CD14-positive monocyte (primary cell): Measurements from ENCODE around the gene NR1I3. TPM values are rescaled to one million over a fixed set of nuclear protein-coding genes. Genes with fewer than 3 reads are reported as not detected.
"Not testable (repeated sequence)": the region's sequence is repeated elsewhere in the genome, so short reads cannot be mapped to it uniquely, and the experiment has no call there.

Experiments
- DNase-seq, 3 donors: peaks; one replicate each; pipeline ENCODE4 v3.0.0-alpha.2; 2011 to 2022
- H2AFZ ChIP-seq: 2 replicates; pipeline ENCODE4 v1.6.0; 2012; ENCODE audit warnings: mild to moderate bottlenecking, low read depth, low read length, inconsistent platforms; ENCODE audit not compliant: insufficient read depth, poor library complexity, severe bottlenecking
- H3K27ac ChIP-seq, 2 donors: 1 replicate in 1 of 2; 2 replicates in 1 of 2; pipeline ENCODE4 v1.5.1; 2012 to 2013; ENCODE audit warnings: low read length in 2 of 2, control low read depth in 1 of 2, inconsistent platforms in 1 of 2, low read depth in 1 of 2, mild to moderate bottlenecking in 1 of 2
- H3K27me3 ChIP-seq, 2 donors: one replicate each; pipeline versions ENCODE4 v1.6.0 to v1.6.1; 2011 to 2013; ENCODE audit warnings: low read length in 2 of 2; ENCODE audit not compliant: control insufficient read depth in 2 of 2, insufficient read depth in 2 of 2
- H3K36me3 ChIP-seq, 2 donors: replicated peaks in 1 of 2; 1 replicate in 1 of 2; 2 replicates in 1 of 2; pipeline versions ENCODE4 v1.5.1 to v1.6.1; 2012 to 2013; ENCODE audit warnings: low read length in 2 of 2, control low read depth in 1 of 2, inconsistent platforms in 1 of 2, mild to moderate bottlenecking in 1 of 2; ENCODE audit not compliant: insufficient read depth in 2 of 2, control insufficient read depth in 1 of 2
- H3K4me1 ChIP-seq, 2 donors: 1 replicate in 1 of 2; 2 replicates in 1 of 2; pipeline versions ENCODE4 v1.5.1 to v1.6.1; 2012 to 2013; ENCODE audit warnings: low read length in 2 of 2, control low read depth in 1 of 2, inconsistent platforms in 1 of 2, mild to moderate bottlenecking in 1 of 2, moderate library complexity in 1 of 2; ENCODE audit not compliant: insufficient read depth in 2 of 2, control insufficient read depth in 1 of 2
- H3K4me2 ChIP-seq: replicated peaks from 2 replicates; pipeline ENCODE3; 2012; ENCODE audit warnings: low read length, moderate library complexity, mild to moderate bottlenecking; ENCODE audit not compliant: poor library complexity, severe bottlenecking; ENCODE audit errors: extremely low read depth
- H3K4me3 ChIP-seq, 3 experiments: fragments of 200-600 bp in 1 of 3; sonication (generic) in 1 of 3; replicated peaks in 1 of 3; 1 replicate in 2 of 3; 2 replicates in 1 of 3; pipeline ENCODE4 v1.5.1; 2011 to 2013; ENCODE audit warnings: low read length in 3 of 3, mild to moderate bottlenecking in 3 of 3, control low read depth in 2 of 3, low read depth in 2 of 3, inconsistent platforms in 1 of 3, moderate library complexity in 1 of 3
- H3K79me2 ChIP-seq: 2 replicates; pipeline ENCODE4 v1.6.0; 2012; ENCODE audit warnings: mild to moderate bottlenecking, control low read depth, inconsistent platforms, low read length, moderate library complexity; ENCODE audit not compliant: insufficient read depth
- H3K9ac ChIP-seq: 2 replicates; pipeline ENCODE4 v1.6.0; 2017; ENCODE audit warnings: low read length, mild to moderate bottlenecking; ENCODE audit not compliant: insufficient read depth, poor library complexity, severe bottlenecking
- H3K9me3 ChIP-seq, 2 donors: replicated peaks in 1 of 2; 1 replicate in 1 of 2; 2 replicates in 1 of 2; pipeline versions ENCODE4 v1.5.1 to v1.6.1; 2012 to 2013; ENCODE audit warnings: low read length in 2 of 2, control low read depth in 1 of 2; ENCODE audit not compliant: control insufficient read depth in 1 of 2, insufficient read depth in 1 of 2
- H4K20me1 ChIP-seq: 2 replicates; pipeline ENCODE4 v1.6.0; 2012; ENCODE audit warnings: mild to moderate bottlenecking, low read length, control low read depth, moderate library complexity; ENCODE audit not compliant: insufficient read depth
- H3K27ac Mint-ChIP-seq, 7 donors: one replicate each; pipeline ENCODE4 v1.8.0; 2020; ENCODE audit warnings: mild to moderate bottlenecking in 7 of 7, mixed read lengths in 7 of 7, moderate library complexity in 6 of 7, inconsistent platforms in 2 of 7
- H3K27me3 Mint-ChIP-seq, 3 donors: one replicate each; pipeline ENCODE4 v1.8.0; 2021 to 2022; ENCODE audit warnings: low read depth in 3 of 3, mild to moderate bottlenecking in 3 of 3, mixed read lengths in 3 of 3, moderate library complexity in 3 of 3, inconsistent platforms in 1 of 3
- H3K36me3 Mint-ChIP-seq, 2 donors: one replicate each; pipeline ENCODE4 v1.8.0; 2020; ENCODE audit warnings: mixed read lengths in 2 of 2, inconsistent platforms in 1 of 2, mild to moderate bottlenecking in 1 of 2
- H3K4me1 Mint-ChIP-seq: one replicate; pipeline ENCODE4 v1.8.0; 2020; ENCODE audit warnings: mild to moderate bottlenecking, mixed read lengths
- H3K4me3 Mint-ChIP-seq, 2 donors: one replicate each; pipeline ENCODE4 v1.8.0; 2020; ENCODE audit warnings: mild to moderate bottlenecking in 2 of 2, mixed read lengths in 2 of 2, moderate library complexity in 1 of 2
- H3K9me3 Mint-ChIP-seq, 7 donors: one replicate each; pipeline ENCODE4 v1.8.0; 2020 to 2022; ENCODE audit warnings: mixed read lengths in 7 of 7, mild to moderate bottlenecking in 6 of 7, moderate library complexity in 6 of 7, inconsistent platforms in 2 of 7
- CTCF ChIP-seq: fragments of 200-600 bp; IDR thresholded peaks from one replicate; pipeline ENCODE4 v1.8.0; 2022; ENCODE audit warnings: antibody characterized with exemption, mild to moderate bottlenecking
- WGBS: methylation state at CpG from one replicate; pipeline ENCODE4 v1.1.5; 2013; ENCODE audit warnings: missing lambda C conversion rate; ENCODE audit not compliant: insufficient coverage; 5-methylcytosine and 5-hydroxymethylcytosine counted together
- intact Hi-C, 2 donors: fragments of 100-400 bp; cut with micrococcal nuclease; formaldehyde crosslinking; loops; one replicate each; pipeline versions ENCODE4 v1.15.0 to v1.15.1; 2023
- polyA plus RNA-seq, 3 donors: library from polyadenylated mRNA; depleted of rRNA in 1 of 3; unstranded in 2 of 3; stranded (reverse) in 1 of 3; fragments of 300-500 nt in 2 of 3; fragments of >200 nt in 1 of 3; fragmentation: Illumina TruSeq in 2 of 3; gene quantifications; 1 replicate in 2 of 3; 2 replicates in 1 of 3; pipeline ENCODE4 v1.2.3, GENCODE V29; 2012 to 2021

Gene NR1I3
- polyA plus RNA-seq, 3 donors: not detected

- H3K4me2 ChIP-seq, H3K79me2 ChIP-seq, H3K9ac ChIP-seq, H3K4me3 ChIP-seq, DNase-seq, H3K4me3 Mint-ChIP-seq, H4K20me1 ChIP-seq, intact Hi-C loops, H3K4me1 ChIP-seq, H2AFZ ChIP-seq, H3K36me3 ChIP-seq, H3K27ac ChIP-seq: not testable (repeated sequence)
- Mint-ChIP-seq H3K36me3 (peaks cover 12 to 14% of the 10 kb centered on the region in 2 donors), H3K4me1 (peaks cover 19% of the 10 kb centered on the region), H3K27me3 (peaks cover 42 to 47% (median 43%) of the 10 kb centered on the region in 3 donors), H3K27ac (peak overlapping the region in 1 of 7 donors; percentile 61), H3K9me3 (peaks cover 20 to 33% (median 24%) of the 10 kb centered on the region in 7 donors)
- peaks cover 34 to 44% of the 10 kb centered on the region in 2 donors for H3K27me3 ChIP-seq
- H3K9me3 ChIP-seq: peaks cover 23 to 46% of the 10 kb centered on the region in 2 donors
- WGBS: no CpG with 5 or more reads among the region's 4 CpGs
Measured at GRCh38 chr1:161255955-161256520, 18.0 kb upstream of the NR1I3 start.

- DNase-seq, H3K4me1 ChIP-seq, H3K4me3 ChIP-seq, H3K36me3 ChIP-seq, H3K27ac Mint-ChIP-seq, intact Hi-C loops, H2AFZ ChIP-seq, H4K20me1 ChIP-seq, H3K4me3 Mint-ChIP-seq, H3K9ac ChIP-seq, H3K79me2 ChIP-seq, H3K27ac ChIP-seq, H3K4me2 ChIP-seq: not testable (repeated sequence)
- Histone ChIP-seq H3K9me3 (peaks cover 23 to 42% of the 10 kb centered on the region in 2 donors), H3K27me3 (peaks cover 28 to 37% of the 10 kb centered on the region in 2 donors)
- WGBS: no CpG with 5 or more reads among the region's 5 CpGs
- H3K36me3 Mint-ChIP-seq: peaks cover 12 to 14% of the 10 kb centered on the region in 2 donors
- H3K4me1 Mint-ChIP-seq: peaks cover 19% of the 10 kb centered on the region
- H3K27me3 Mint-ChIP-seq: peaks cover 35 to 42% (median 35%) of the 10 kb centered on the region in 3 donors
- H3K9me3 Mint-ChIP-seq: peaks cover 22 to 36% (median 24%) of the 10 kb centered on the region in 7 donors
Measured at GRCh38 chr1:161255302-161255701, 17.3 kb upstream of the NR1I3 start.

DNA sequence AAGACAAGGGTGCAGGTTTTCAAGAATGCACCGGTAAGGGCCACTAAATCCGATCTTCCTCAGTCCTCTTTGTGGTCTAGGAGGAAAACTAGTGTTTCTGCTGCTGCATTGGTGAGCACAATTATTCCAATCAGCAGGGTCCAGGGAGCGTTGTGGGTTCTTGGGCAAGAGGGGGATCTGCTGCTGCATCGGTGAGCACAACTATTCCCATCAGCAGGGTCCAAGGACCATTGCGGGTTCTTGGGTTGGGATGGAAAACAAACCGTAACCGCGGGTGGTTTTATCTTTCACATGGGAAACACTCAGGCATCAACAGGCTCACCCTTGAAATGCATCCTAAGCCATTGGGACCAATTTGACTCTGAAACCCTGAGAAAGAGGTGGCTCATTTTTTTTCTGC, 13.6 kb upstream of the NR1I3 start:
- peaks cover 8 to 23% (median 10%) of the 10 kb centered on the region in 7 donors for H3K9me3 Mint-ChIP-seq
- H3K36me3 Mint-ChIP-seq: no peaks in the 10 kb centered on the region
- H3K79me2 ChIP-seq: no peaks in the 10 kb centered on the region
- H4K20me1 ChIP-seq: no peaks in the 10 kb centered on the region
- 97% methylated on average over 8 of the region's 8 CpGs for WGBS
- no peaks in the 10 kb centered on the region for H3K36me3 ChIP-seq
- no peak overlapping the region for H3K27ac ChIP-seq
- H3K4me1 Mint-ChIP-seq: peaks cover 5% of the 10 kb centered on the region
- H3K4me3 ChIP-seq: no peak overlapping the region
- H3K4me2 ChIP-seq: no peak overlapping the region
- H2AFZ ChIP-seq: no peak overlapping the region
- TF ChIP-seq CTCF: no peak
- intact Hi-C loops: no loop called here
- H3K9ac ChIP-seq: no peak overlapping the region
- H3K27me3 Mint-ChIP-seq: peaks cover 0 to 4% (median 3%) of the 10 kb centered on the region in 3 donors
- DNase-seq: no peak
- H3K27me3 ChIP-seq: no peaks in the 10 kb centered on the region
- H3K9me3 ChIP-seq: peaks cover 2 to 7% of the 10 kb centered on the region in 2 donors
- no peaks in the 10 kb centered on the region for H3K4me1 ChIP-seq
- no peak overlapping the region for H3K4me3 Mint-ChIP-seq
- peak overlapping the region in 1 of 7 donors; percentile 50 for H3K27ac Mint-ChIP-seq
